Measurements from ENCODE around the gene MYO1C.

DNA sequence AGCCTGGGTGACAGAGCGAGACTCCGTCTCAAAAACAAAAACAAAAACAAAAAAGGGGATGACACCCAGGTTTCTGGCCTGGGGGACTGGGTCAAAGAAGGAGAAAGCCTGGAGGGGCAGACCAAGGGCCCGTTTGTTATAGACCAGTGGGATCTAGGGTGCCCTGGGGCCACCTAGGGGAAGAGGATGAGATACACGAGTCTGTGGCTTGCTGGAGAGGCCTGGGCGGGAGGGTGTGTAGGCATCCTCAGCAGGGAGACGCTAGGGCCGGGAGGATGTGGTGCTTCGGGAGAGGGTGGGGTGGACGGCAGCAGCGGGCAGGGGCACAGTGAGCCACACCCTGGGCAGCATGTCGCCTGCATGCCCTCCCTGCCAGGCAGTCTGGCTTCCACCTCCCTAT lies 19.3 kb downstream of the MYO1C start:
- TF ChIP-seq, protein P1, sequence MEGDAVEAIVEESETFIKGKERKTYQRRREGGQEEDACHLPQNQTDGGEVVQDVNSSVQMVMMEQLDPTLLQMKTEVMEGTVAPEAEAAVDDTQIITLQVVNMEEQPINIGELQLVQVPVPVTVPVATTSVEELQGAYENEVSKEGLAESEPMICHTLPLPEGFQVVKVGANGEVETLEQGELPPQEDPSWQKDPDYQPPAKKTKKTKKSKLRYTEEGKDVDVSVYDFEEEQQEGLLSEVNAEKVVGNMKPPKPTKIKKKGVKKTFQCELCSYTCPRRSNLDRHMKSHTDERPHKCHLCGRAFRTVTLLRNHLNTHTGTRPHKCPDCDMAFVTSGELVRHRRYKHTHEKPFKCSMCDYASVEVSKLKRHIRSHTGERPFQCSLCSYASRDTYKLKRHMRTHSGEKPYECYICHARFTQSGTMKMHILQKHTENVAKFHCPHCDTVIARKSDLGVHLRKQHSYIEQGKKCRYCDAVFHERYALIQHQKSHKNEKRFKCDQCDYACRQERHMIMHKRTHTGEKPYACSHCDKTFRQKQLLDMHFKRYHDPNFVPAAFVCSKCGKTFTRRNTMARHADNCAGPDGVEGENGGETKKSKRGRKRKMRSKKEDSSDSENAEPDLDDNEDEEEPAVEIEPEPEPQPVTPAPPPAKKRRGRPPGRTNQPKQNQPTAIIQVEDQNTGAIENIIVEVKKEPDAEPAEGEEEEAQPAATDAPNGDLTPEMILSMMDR (IDR thresholded peaks at IDR 0.05) = no peak
- no peak for TF ChIP-seq POLR2A (IDR thresholded peaks at IDR 0.05)

Measured in thyroid gland (tissue), 4 donors.